WTC11 (cell line): ENCODE data around the gene ZMYM5. TPM values are rescaled to one million over a fixed set of nuclear protein-coding genes. Genes with fewer than 3 reads are reported as not detected.
"Not testable (repeated sequence)": the region's sequence is repeated elsewhere in the genome, so short reads cannot be mapped to it uniquely, and the experiment has no call there.

ENCODE experiments used
- ATAC-seq: fragments of 200-7000 bp; cut with Tn5 transposase; 2 replicates; pipeline ENCODE4 v1.10.0; 2021; ENCODE audit warnings: mild to moderate bottlenecking, moderate library complexity
- CTCF ChIA-PET: fragments of 300-600 bp; sonication (Branson Sonifier 250); formaldehyde crosslinking; loops from one replicate; lab custom pipeline; 2021; ENCODE audit warnings: antibody characterized with exemption; lab: Charles Lee
- POLR2A ChIA-PET: fragments of 350-600 bp; sonication (Branson Sonifier 250); formaldehyde crosslinking; loops from one replicate; lab custom pipeline; 2021; ENCODE audit warnings: antibody characterized with exemption; lab: Charles Lee
- DNase-seq: peaks from one replicate; pipeline ENCODE4 v3.0.0; 2021; ENCODE audit warnings: low spot score
- H3K27ac Mint-ChIP-seq: 2 replicates; pipeline ENCODE4 v1.8.0; 2021; ENCODE audit warnings: mixed read lengths
- H3K27me3 Mint-ChIP-seq: 2 replicates; pipeline ENCODE4 v1.8.0; 2021; ENCODE audit warnings: low read depth, mild to moderate bottlenecking, moderate library complexity, mixed read lengths
- H3K36me3 Mint-ChIP-seq: 2 replicates; pipeline ENCODE4 v1.8.0; 2021; ENCODE audit warnings: mixed read lengths
- H3K4me1 Mint-ChIP-seq: 2 replicates; pipeline ENCODE4 v1.8.0; 2022; ENCODE audit warnings: mixed read lengths
- H3K4me3 Mint-ChIP-seq: 2 replicates; pipeline ENCODE4 v1.8.0; 2021; ENCODE audit warnings: mild to moderate bottlenecking, moderate library complexity, mixed read lengths
- H3K9me3 Mint-ChIP-seq: 2 replicates; pipeline ENCODE4 v1.8.0; 2021; ENCODE audit warnings: mixed read lengths
- AFF4 ChIP-seq: sonication (generic); formaldehyde crosslinking; IDR thresholded peaks from 2 replicates; pipeline ENCODE4 v1.8.1; 2023; ENCODE audit warnings: mild to moderate bottlenecking, missing genetic modification reagents, borderline replicate concordance
- ATF6 ChIP-seq: sonication (generic); formaldehyde crosslinking; IDR thresholded peaks from 2 replicates; pipeline ENCODE4 v1.8.1; 2023; ENCODE audit warnings: mild to moderate bottlenecking, missing genetic modification reagents
- CREB1 ChIP-seq: sonication (generic); formaldehyde crosslinking; IDR thresholded peaks from 2 replicates; pipeline ENCODE4 v1.8.0; 2023; ENCODE audit warnings: mild to moderate bottlenecking, missing genetic modification reagents
- ETV6 ChIP-seq: sonication (generic); formaldehyde crosslinking; IDR thresholded peaks from 2 replicates; pipeline ENCODE4 v1.8.1; 2022; ENCODE audit warnings: mild to moderate bottlenecking, missing genetic modification reagents
- GTF2I ChIP-seq: fragments of 250-450 bp; sonication (Bioruptor Pico); conservative IDR thresholded peaks from 2 replicates; pipeline ENCODE4 v1.4.0; 2021; ENCODE audit warnings: mild to moderate bottlenecking
- HMGA2 ChIP-seq: fragments of 250-450 bp; sonication (Bioruptor Pico); IDR thresholded peaks from 2 replicates; pipeline ENCODE4 v1.4.0; 2021; ENCODE audit warnings: mild to moderate bottlenecking, moderate library complexity
- JAZF1 ChIP-seq: fragments of 250-450 bp; sonication (Bioruptor Pico); IDR thresholded peaks from 2 replicates; pipeline ENCODE4 v1.9.0; 2021; ENCODE audit warnings: moderate library complexity, mild to moderate bottlenecking, inconsistent platforms
- JUN ChIP-seq: sonication (generic); formaldehyde crosslinking; IDR thresholded peaks from 2 replicates; pipeline ENCODE4 v1.8.0; 2023; ENCODE audit warnings: mild to moderate bottlenecking, missing genetic modification reagents
- MLX ChIP-seq: sonication (generic); formaldehyde crosslinking; IDR thresholded peaks from 2 replicates; pipeline ENCODE4 v1.8.1; 2023; ENCODE audit warnings: mild to moderate bottlenecking, missing genetic modification reagents, moderate library complexity
- NR1H2 ChIP-seq: sonication (generic); formaldehyde crosslinking; IDR thresholded peaks from 2 replicates; pipeline ENCODE4 v1.9.0; 2021; ENCODE audit warnings: mild to moderate bottlenecking, moderate library complexity, missing genetic modification reagents
- NR2C2 ChIP-seq: sonication (generic); formaldehyde crosslinking; IDR thresholded peaks from 2 replicates; pipeline ENCODE4 v1.8.0; 2022; ENCODE audit warnings: mild to moderate bottlenecking, missing genetic modification reagents
- NR3C1 ChIP-seq: sonication (generic); formaldehyde crosslinking; conservative IDR thresholded peaks from 2 replicates; pipeline ENCODE4 v1.8.1; 2023; ENCODE audit warnings: low read depth, mild to moderate bottlenecking, missing genetic modification reagents
- RORB ChIP-seq: fragments of 250-450 bp; sonication (Bioruptor Pico); IDR thresholded peaks from 2 replicates; pipeline ENCODE4 v1.9.0; 2021; ENCODE audit warnings: mild to moderate bottlenecking
- SMAD4 ChIP-seq: sonication (generic); formaldehyde crosslinking; IDR thresholded peaks from 2 replicates; pipeline ENCODE4 v1.8.0; 2022; ENCODE audit warnings: mild to moderate bottlenecking, missing genetic modification reagents
- USF1 ChIP-seq: sonication (generic); formaldehyde crosslinking; IDR thresholded peaks from 2 replicates; pipeline ENCODE4 v1.8.0; 2022; ENCODE audit warnings: mild to moderate bottlenecking, missing genetic modification reagents
- ZBTB43 ChIP-seq: sonication (generic); formaldehyde crosslinking; IDR thresholded peaks from 2 replicates; pipeline ENCODE4 v1.8.1; 2023; ENCODE audit warnings: mild to moderate bottlenecking, missing genetic modification reagents
- ZNF121 ChIP-seq: sonication (generic); formaldehyde crosslinking; IDR thresholded peaks from 2 replicates; pipeline ENCODE4 v1.8.0; 2023; ENCODE audit warnings: missing genetic modification reagents
- ZNF317 ChIP-seq: sonication (generic); formaldehyde crosslinking; IDR thresholded peaks from 2 replicates; pipeline ENCODE4 v1.8.1; 2023; ENCODE audit warnings: low read depth, mild to moderate bottlenecking, moderate library complexity, missing genetic modification reagents, borderline replicate concordance
- total RNA-seq: library from RNA; stranded (reverse); gene quantifications from 3 replicates; pipeline ENCODE4 v1.2.3, GENCODE V29; 2021

ZMYM5 gene
- total RNA-seq, 1 experiment from 2014 or later = 10.3 TPM

GRCh38 chr13:19817106-19817505, 46.3 kb downstream of the ZMYM5 start:
- ChIA-PET CTCF (interaction anchor here (1.3 to 1.4 kb wide), 2 partner anchors 15 to 22 kb away, joined by 3 read pairs; no protein-coding TSS in a partner anchor), POLR2A (no interaction called here)
- no peak overlapping the region for H3K4me3 Mint-ChIP-seq
- TF ChIP-seq JAZF1 (CRISPR knock-in tag) = no peak
- H3K36me3 Mint-ChIP-seq = peaks cover 30% of the 10 kb centered on the region
- no peaks in the 10 kb centered on the region for H3K27me3 Mint-ChIP-seq
- DNase-seq (no peak), ATAC-seq (no peak)
- H3K9me3 Mint-ChIP-seq = peaks cover 9% of the 10 kb centered on the region
- H3K27ac Mint-ChIP-seq = 0 out of 2 replicates have a peak overlapping the region, but pooled peaks have one; percentile 17
- H3K4me1 Mint-ChIP-seq = peaks cover 7% of the 10 kb centered on the region

- CTCF ChIA-PET = interaction anchor here (0.6 kb wide), 1 partner anchor 17 kb away, joined by 6 read pairs; no protein-coding TSS in a partner anchor
- H3K9me3 Mint-ChIP-seq, H3K27ac Mint-ChIP-seq, ATAC-seq, H3K4me3 Mint-ChIP-seq, H3K4me1 Mint-ChIP-seq, DNase-seq, POLR2A ChIA-PET, H3K27me3 Mint-ChIP-seq: not testable (repeated sequence)
- TF ChIP-seq ZNF121 (CRISPR knock-in tag) = peak; percentile 12; the same call in 1 of the 2 replicates
- peaks cover 28% of the 10 kb centered on the region for H3K36me3 Mint-ChIP-seq
These were observed 47.6 kb downstream of the ZMYM5 start for GRCh38 chr13:19815842-19816241.

- H3K27me3 Mint-ChIP-seq = no peaks in the 10 kb centered on the region
- no peak overlapping the region for H3K4me3 Mint-ChIP-seq
- TF ChIP-seq NR2C2 (no peak), RORB (CRISPR knock-in tag) (no peak), AFF4 (CRISPR knock-in tag) (no peak), MLX (CRISPR knock-in tag) (no peak), ZNF317 (CRISPR knock-in tag) (no peak), ETV6 (CRISPR knock-in tag) (no peak), USF1 (CRISPR knock-in tag) (no peak), GTF2I (CRISPR knock-in tag) (no peak), CREB1 (no peak), NR3C1 (CRISPR knock-in tag) (no peak), ZBTB43 (CRISPR knock-in tag) (no peak), NR1H2 (CRISPR knock-in tag) (no peak), SMAD4 (no peak), ATF6 (no peak), HMGA2 (CRISPR knock-in tag) (no peak), JUN (CRISPR knock-in tag) (no peak)
- no peaks in the 10 kb centered on the region for H3K4me1 Mint-ChIP-seq
- ATAC-seq (no peak), DNase-seq (no peak)
- H3K9me3 Mint-ChIP-seq = no peaks in the 10 kb centered on the region; the same call in 1 of the 2 replicates
- ChIA-PET POLR2A (no interaction called here), CTCF (no interaction called here)
- H3K27ac Mint-ChIP-seq = no peak overlapping the region
- peaks cover 10% of the 10 kb centered on the region for H3K36me3 Mint-ChIP-seq
These were observed 52.2 kb downstream of the ZMYM5 start for GRCh38 chr13:19810996-19811881.
